GM19238 (cell line): ENCODE measurements around the gene FOXP1.
A peak's percentile ranks its signal among the peaks of the same experiment; 100 is the strongest.

ENCODE experiments used
- DNase-seq: peaks from one replicate; pipeline ENCODE4 v3.0.0; 2011; ENCODE audit warnings: low spot score; ENCODE audit not compliant: insufficient read length

FOXP1 gene

GRCh38 chr3:71244826-71245488 is 338.6 kb downstream of the FOXP1 start:
- no peak for DNase-seq

GRCh38 chr3:71244153-71244825 is 339.2 kb downstream of the FOXP1 start:
- DNase-seq = no peak

- no peak for DNase-seq
These were observed 340.3 kb downstream of the FOXP1 start for GRCh38 chr3:71243229-71243628.

GRCh38 chr3:71241981-71242560 is 341.5 kb downstream of the FOXP1 start:
- no peak for DNase-seq

GRCh38 chr3:71241246-71241901 is 342.2 kb downstream of the FOXP1 start:
- DNase-seq = no peak

- DNase-seq = no peak
These were observed 343.5 kb downstream of the FOXP1 start for GRCh38 chr3:71240034-71240433.

GRCh38 chr3:71238355-71238757 is 345.2 kb downstream of the FOXP1 start:
- no peak for DNase-seq

- DNase-seq = no peak
These were observed 345.9 kb downstream of the FOXP1 start for GRCh38 chr3:71237672-71238071.

GRCh38 chr3:71235846-71236245 is 347.7 kb downstream of the FOXP1 start:
- DNase-seq = no peak

GRCh38 chr3:71232895-71233294 is 350.6 kb downstream of the FOXP1 start:
- DNase-seq = no peak

GRCh38 chr3:71232175-71232679 is 351.3 kb downstream of the FOXP1 start:
- DNase-seq = no peak

GRCh38 chr3:71231680-71232079 is 351.8 kb downstream of the FOXP1 start:
- no peak for DNase-seq

GRCh38 chr3:71229905-71230657 is 353.4 kb downstream of the FOXP1 start:
- no peak for DNase-seq

- no peak for DNase-seq
These were observed 355.2 kb downstream of the FOXP1 start for GRCh38 chr3:71228156-71228866.

GRCh38 chr3:71227270-71227661 is 356.3 kb downstream of the FOXP1 start:
- no peak for DNase-seq

GRCh38 chr3:71226565-71227269 is 356.8 kb downstream of the FOXP1 start:
- peak; percentile 27 for DNase-seq

- no peak for DNase-seq
These were observed 357.5 kb downstream of the FOXP1 start for GRCh38 chr3:71225951-71226564.

GRCh38 chr3:71225002-71225684 is 358.4 kb downstream of the FOXP1 start:
- no peak for DNase-seq
